AG09309 (cell line): ENCODE data around the gene DDX51.

Experiments
- DNase-seq: peaks from one replicate; pipeline ENCODE4 v3.0.0-alpha.2; 2010; ENCODE audit warnings: low read depth
- H3K4me3 ChIP-seq: 2 replicates; pipeline ENCODE4 v1.5.1; 2011; ENCODE audit warnings: mild to moderate bottlenecking, low read depth, low read length, moderate library complexity; ENCODE audit not compliant: control insufficient read depth
- CTCF ChIP-seq: IDR thresholded peaks from 2 replicates; pipeline ENCODE4 v1.5.1; 2011; ENCODE audit warnings: mild to moderate bottlenecking, low read depth, low read length, inconsistent platforms; ENCODE audit not compliant: insufficient read depth, control insufficient read depth; ENCODE audit errors: missing control alignments

The DDX51 gene

GRCh38 chr12:132188916-132189325 lies 44.8 kb upstream of the DDX51 start:
- peak overlapping the region; percentile 46 for H3K4me3 ChIP-seq
- TF ChIP-seq CTCF = no peak
- DNase-seq = no peak

- TF ChIP-seq CTCF = no peak
- no peak for DNase-seq
- no peak overlapping the region for H3K4me3 ChIP-seq
Observed at GRCh38 chr12:132188451-132188901, 44.4 kb upstream of the DDX51 start.

GRCh38 chr12:132187646-132188450 lies 43.7 kb upstream of the DDX51 start:
- H3K4me3 ChIP-seq = no peak overlapping the region
- DNase-seq = no peak
- no peak for TF ChIP-seq CTCF

- no peak for DNase-seq
- no peak for TF ChIP-seq CTCF
- H3K4me3 ChIP-seq = no peak overlapping the region
Observed at GRCh38 chr12:132186857-132187620, 42.9 kb upstream of the DDX51 start.

- no peak for DNase-seq
- no peak for TF ChIP-seq CTCF
- H3K4me3 ChIP-seq = no peak overlapping the region
Observed at GRCh38 chr12:132186208-132186856, 42.2 kb upstream of the DDX51 start.

- no peak for TF ChIP-seq CTCF
- DNase-seq = no peak
- no peak overlapping the region for H3K4me3 ChIP-seq
Observed at GRCh38 chr12:132185705-132186104, 41.6 kb upstream of the DDX51 start.
